HL-60 (cell line): Measurements from ENCODE around the gene TIMM44.

Experiments
- CTCF ChIP-seq: IDR thresholded peaks from one replicate; pipeline ENCODE4 v1.5.1; 2011; ENCODE audit warnings: low read length, control low read depth, inconsistent platforms; ENCODE audit not compliant: insufficient read depth
- GABPA ChIP-seq: IDR thresholded peaks from 2 replicates; pipeline ENCODE4 v1.6.1; 2012; ENCODE audit warnings: low read depth
- REST ChIP-seq: IDR thresholded peaks from 2 replicates; pipeline ENCODE4 v1.6.1; 2012; ENCODE audit warnings: low read depth; ENCODE audit not compliant: insufficient replicate concordance

DNA sequence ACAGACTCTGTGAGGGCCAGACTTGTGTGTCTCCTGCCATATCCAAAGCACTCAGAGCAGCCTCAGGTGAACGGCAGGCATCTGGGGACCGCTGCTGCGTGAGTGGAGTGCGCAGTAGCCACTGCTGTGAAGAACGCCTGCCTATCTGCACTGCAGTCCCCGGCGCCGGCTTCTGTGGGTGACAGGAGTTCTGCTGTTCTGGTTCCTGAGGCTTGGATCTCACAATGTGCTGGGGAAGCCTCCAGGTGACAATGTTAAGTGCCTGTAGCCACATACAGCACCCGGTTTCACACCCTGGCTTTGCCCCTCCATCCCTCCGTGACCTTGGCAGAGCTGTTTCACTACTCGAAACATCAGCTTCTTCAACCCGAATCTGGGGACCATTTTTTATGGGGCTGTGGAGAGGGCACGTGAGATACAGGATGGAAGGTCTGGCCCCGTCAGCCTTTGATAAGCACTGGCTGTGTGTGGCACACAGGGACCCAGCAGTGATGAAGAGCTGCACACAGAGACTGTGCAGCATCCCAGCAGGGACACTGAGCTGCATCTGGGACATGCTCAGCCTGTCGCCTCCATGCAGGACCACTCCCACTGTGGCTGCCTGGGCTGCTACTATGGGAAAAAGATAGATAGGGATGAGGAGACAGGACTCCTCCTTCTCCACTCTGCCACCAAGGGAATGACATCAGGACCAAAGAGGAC lies 33.7 kb upstream of the TIMM44 start:
- TF ChIP-seq CTCF (no peak), REST (no peak), GABPA (no peak)
